Mesendoderm (in vitro differentiated cells): ENCODE data around the gene IRF4.

Experiments used
- DNase-seq: peaks from one replicate; pipeline ENCODE4 v3.0.0; 2013
- H2AK5ac ChIP-seq: 2 replicates; pipeline ENCODE4 v1.6.1; 2013; ENCODE audit warnings: low read length, inconsistent platforms
- H2BK120ac ChIP-seq: 2 replicates; pipeline ENCODE4 v1.6.1; 2013; ENCODE audit warnings: low read depth, mild to moderate bottlenecking, low read length, moderate library complexity, mixed read lengths
- H2BK15ac ChIP-seq: replicated peaks from 2 replicates; pipeline ENCODE4 v1.6.1; 2013; ENCODE audit warnings: low read depth, mild to moderate bottlenecking, moderate library complexity
- H2BK5ac ChIP-seq: 2 replicates; pipeline ENCODE4 v1.6.1; 2013; ENCODE audit warnings: low read length, inconsistent platforms
- H3K18ac ChIP-seq: 2 replicates; pipeline ENCODE4 v1.6.1; 2013; ENCODE audit warnings: mild to moderate bottlenecking, low read length, mixed read lengths
- H3K23ac ChIP-seq: one replicate; pipeline ENCODE4 v1.6.1; 2013; ENCODE audit warnings: low read length
- H3K27ac ChIP-seq: 2 replicates; pipeline ENCODE4 v1.5.1; 2013; ENCODE audit warnings: low read depth, mild to moderate bottlenecking, inconsistent platforms, low read length, moderate library complexity
- H3K27me3 ChIP-seq: 2 replicates; pipeline ENCODE4 v1.6.1; 2013; ENCODE audit warnings: low read length, control low read depth, mild to moderate bottlenecking, inconsistent platforms; ENCODE audit not compliant: insufficient read depth, poor library complexity
- H3K36me3 ChIP-seq: 2 replicates; pipeline ENCODE4 v1.6.1; 2013; ENCODE audit warnings: low read length, inconsistent platforms; ENCODE audit not compliant: control insufficient read depth, insufficient read depth
- H3K4ac ChIP-seq: one replicate; pipeline ENCODE4 v1.6.1; 2013; ENCODE audit warnings: low read depth, mild to moderate bottlenecking, low read length, moderate library complexity
- H3K4me1 ChIP-seq: 2 replicates; pipeline ENCODE4 v1.6.1; 2013; ENCODE audit warnings: low read depth, low read length, inconsistent platforms; ENCODE audit not compliant: control insufficient read depth
- H3K4me2 ChIP-seq: 2 replicates; pipeline ENCODE4 v1.6.1; 2013; ENCODE audit warnings: low read length
- H3K4me3 ChIP-seq: 2 replicates; pipeline ENCODE4 v1.5.1; 2013; ENCODE audit warnings: mild to moderate bottlenecking, low read length
- H3K56ac ChIP-seq: one replicate; pipeline ENCODE4 v1.6.1; 2013; ENCODE audit warnings: low read length
- H3K79me1 ChIP-seq: 2 replicates; pipeline ENCODE4 v1.6.1; 2013; ENCODE audit warnings: low read length, inconsistent platforms
- H3K79me2 ChIP-seq: 2 replicates; pipeline ENCODE4 v1.6.1; 2013; ENCODE audit warnings: mild to moderate bottlenecking, low read length; ENCODE audit not compliant: control insufficient read depth, insufficient read depth
- H3K9ac ChIP-seq: 2 replicates; pipeline ENCODE4 v1.6.1; 2013; ENCODE audit warnings: low read length, inconsistent platforms
- H4K5ac ChIP-seq: one replicate; pipeline ENCODE4 v1.6.1; 2013; ENCODE audit warnings: low read length
- H4K8ac ChIP-seq: one replicate; pipeline ENCODE4 v1.6.1; 2013; ENCODE audit warnings: low read depth, mild to moderate bottlenecking, control low read depth, low read length, moderate library complexity
- WGBS: extraction: QIAGEN DNeasy Blood & Tissue Kit; methylation state at CpG from one replicate; pipeline ENCODE4 v1.1.7; 2013; ENCODE audit warnings: low lambda C conversion rate, missing lambda C conversion rate; ENCODE audit not compliant: insufficient coverage; ENCODE audit errors: extremely low coverage; 5-methylcytosine and 5-hydroxymethylcytosine counted together

The IRF4 gene

GRCh38 chr6:421211-421610, 29.7 kb downstream of the IRF4 start:
- Histone ChIP-seq H3K79me1 (no peaks in the 10 kb centered on the region), H3K18ac (no peak overlapping the region), H2AK5ac (no peak overlapping the region), H2BK120ac (no peak overlapping the region), H3K4me3 (no peak overlapping the region), H3K23ac (no peak overlapping the region), H2BK15ac (no peak overlapping the region), H3K56ac (no peak overlapping the region), H2BK5ac (no peak overlapping the region), H3K27me3 (no peaks in the 10 kb centered on the region), H4K5ac (no peak overlapping the region), H3K9ac (no peak overlapping the region), H3K27ac (no peak overlapping the region), H3K4me2 (no peak overlapping the region), H3K4ac (no peak overlapping the region), H3K4me1 (no peaks in the 10 kb centered on the region), H4K8ac (no peak overlapping the region), H3K79me2 (no peaks in the 10 kb centered on the region), H3K36me3 (no peaks in the 10 kb centered on the region)
- no CpG with 5 or more reads among the region's 7 CpGs for WGBS
- DNase-seq: no peak

DNA sequence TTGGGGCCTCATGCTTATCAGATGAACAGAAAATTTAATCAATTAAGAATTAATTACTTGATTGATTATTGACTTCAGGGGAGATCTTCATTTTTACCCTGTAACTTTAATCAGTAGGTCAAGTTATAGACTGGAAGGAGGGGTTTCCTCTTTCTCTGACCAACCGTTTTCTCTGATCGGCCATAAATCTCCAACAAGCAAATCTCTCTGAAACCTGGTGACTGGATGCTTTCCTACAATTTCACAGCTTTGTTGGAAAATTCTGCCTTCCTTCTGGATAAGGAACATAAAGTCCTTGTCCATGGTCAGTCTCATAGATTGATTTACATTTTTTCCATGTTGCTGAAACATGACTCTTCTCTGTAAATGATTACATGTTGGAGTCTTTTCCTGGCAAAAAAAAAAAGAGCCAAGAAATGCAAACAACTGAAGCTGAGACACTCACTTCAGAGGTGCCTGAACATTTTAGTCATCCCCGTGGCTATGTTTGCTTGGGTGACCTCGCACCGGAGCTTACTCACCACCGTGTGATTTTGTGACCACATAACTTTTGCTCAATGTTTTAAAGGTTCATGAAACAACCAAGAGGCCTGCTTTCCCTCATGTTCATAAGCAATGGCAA, 31.0 kb downstream of the IRF4 start:
- no peak overlapping the region for H2BK5ac ChIP-seq
- no peak overlapping the region for H2AK5ac ChIP-seq
- no CpG with 5 or more reads among the region's 6 CpGs for WGBS
- peak; percentile 23 for DNase-seq
- H3K23ac ChIP-seq: no peak overlapping the region
- H3K9ac ChIP-seq: no peak overlapping the region
- no peak overlapping the region for H3K4me2 ChIP-seq
- no peak overlapping the region for H3K4me3 ChIP-seq
- H2BK120ac ChIP-seq: no peak overlapping the region
- H4K8ac ChIP-seq: no peak overlapping the region
- no peaks in the 10 kb centered on the region for H3K79me2 ChIP-seq
- no peaks in the 10 kb centered on the region for H3K79me1 ChIP-seq
- no peak overlapping the region for H3K56ac ChIP-seq
- no peak overlapping the region for H3K18ac ChIP-seq
- H2BK15ac ChIP-seq: no peak overlapping the region
- H3K27ac ChIP-seq: no peak overlapping the region
- H4K5ac ChIP-seq: no peak overlapping the region
- no peaks in the 10 kb centered on the region for H3K27me3 ChIP-seq
- H3K4me1 ChIP-seq: no peaks in the 10 kb centered on the region
- H3K36me3 ChIP-seq: no peaks in the 10 kb centered on the region
- H3K4ac ChIP-seq: no peak overlapping the region

GRCh38 chr6:423055-423798, 31.7 kb downstream of the IRF4 start:
- Histone ChIP-seq H2AK5ac (no peak overlapping the region), H2BK5ac (no peak overlapping the region), H3K4ac (no peak overlapping the region), H3K27me3 (no peaks in the 10 kb centered on the region), H3K79me1 (no peaks in the 10 kb centered on the region), H3K27ac (no peak overlapping the region), H3K9ac (no peak overlapping the region), H3K4me1 (no peaks in the 10 kb centered on the region), H3K18ac (no peak overlapping the region), H2BK120ac (no peak overlapping the region), H3K4me2 (no peak overlapping the region), H4K8ac (no peak overlapping the region), H3K79me2 (no peaks in the 10 kb centered on the region), H4K5ac (no peak overlapping the region), H2BK15ac (no peak overlapping the region), H3K56ac (no peak overlapping the region), H3K4me3 (no peak overlapping the region), H3K23ac (no peak overlapping the region), H3K36me3 (no peaks in the 10 kb centered on the region)
- whole genome bisulfite sequencing: no CpG with 5 or more reads among the region's 11 CpGs
- no peak for DNase-seq

DNA sequence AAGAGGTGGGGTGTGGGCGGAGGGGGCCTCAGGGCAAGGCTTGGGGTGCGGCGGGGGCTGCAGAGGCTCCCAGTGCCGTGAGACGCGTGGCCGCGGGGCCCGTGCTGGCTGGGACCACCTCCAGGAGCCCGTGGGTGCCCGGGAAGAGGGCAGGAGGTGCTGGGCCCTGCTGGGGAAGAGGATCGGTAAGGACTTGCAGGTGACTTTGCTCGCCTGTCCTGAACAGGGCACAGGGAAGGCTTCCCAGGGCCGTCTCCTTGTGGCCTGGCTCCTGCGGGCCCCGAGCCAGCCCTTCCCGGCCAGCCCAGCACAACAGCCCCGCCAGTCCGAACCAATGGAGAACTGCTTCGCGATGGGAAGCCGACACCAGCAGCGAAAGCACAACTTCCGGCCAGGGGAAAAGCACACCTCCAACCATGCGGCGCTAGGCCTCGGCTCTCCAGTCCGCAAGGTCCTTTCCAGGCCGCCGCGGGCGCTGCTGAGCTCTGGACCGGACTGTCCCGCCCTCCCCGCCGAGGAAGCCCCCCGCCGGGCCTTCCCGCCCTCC, 32.3 kb downstream of the IRF4 start:
- Histone ChIP-seq H3K4me2 (no peak overlapping the region), H4K5ac (no peak overlapping the region), H3K4ac (no peak overlapping the region), H3K56ac (no peak overlapping the region), H3K9ac (no peak overlapping the region), H3K4me3 (no peak overlapping the region), H3K79me2 (no peaks in the 10 kb centered on the region), H2AK5ac (no peak overlapping the region), H3K27ac (no peak overlapping the region), H3K27me3 (no peaks in the 10 kb centered on the region), H3K4me1 (no peaks in the 10 kb centered on the region), H2BK5ac (no peak overlapping the region), H4K8ac (no peak overlapping the region), H3K23ac (no peak overlapping the region), H3K18ac (no peak overlapping the region), H3K79me1 (no peaks in the 10 kb centered on the region), H2BK120ac (no peak overlapping the region), H2BK15ac (no peak overlapping the region), H3K36me3 (no peaks in the 10 kb centered on the region)
- DNase-seq: no peak
- no CpG with 5 or more reads among the region's 39 CpGs for WGBS

DNA sequence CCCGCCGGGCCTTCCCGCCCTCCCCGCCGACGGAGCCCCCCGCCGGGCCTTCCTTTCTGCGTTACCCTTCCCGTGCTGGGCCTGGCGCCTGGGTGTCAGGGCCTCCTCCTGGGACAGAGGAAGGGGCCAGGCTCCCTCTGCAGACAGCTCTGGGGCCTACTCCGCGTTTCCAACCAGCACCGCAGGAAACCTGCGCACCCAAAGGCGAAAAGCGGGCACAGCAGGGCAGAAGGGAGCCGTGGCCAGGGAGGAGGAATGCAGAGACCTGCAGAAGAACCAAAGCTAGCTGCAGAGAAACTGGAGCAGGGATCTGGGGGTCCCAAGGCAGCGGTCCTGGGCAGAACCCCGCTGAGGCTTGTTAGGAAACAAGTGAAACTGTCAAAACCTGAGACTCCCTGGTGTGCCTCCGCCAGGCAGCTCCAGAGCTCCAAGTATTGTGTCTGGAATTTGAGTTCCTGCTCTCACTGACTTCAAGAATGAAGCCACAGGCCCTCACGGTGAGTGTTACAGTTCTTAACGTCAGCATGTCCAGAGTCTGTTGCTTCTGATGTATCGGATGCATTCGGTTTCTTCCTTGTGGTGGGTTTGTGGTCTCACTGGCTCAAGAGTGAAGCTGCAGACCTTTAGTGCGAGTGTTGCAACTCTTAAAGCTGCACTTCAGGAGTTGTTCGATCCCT, 33.3 kb downstream of the IRF4 start:
- no peak overlapping the region for H2BK120ac ChIP-seq
- no peak for DNase-seq
- H4K5ac ChIP-seq: no peak overlapping the region
- H3K27ac ChIP-seq: no peak overlapping the region
- H3K56ac ChIP-seq: no peak overlapping the region
- no peak overlapping the region for H3K23ac ChIP-seq
- no peak overlapping the region for H3K4me2 ChIP-seq
- WGBS: no CpG with 5 or more reads among the region's 27 CpGs
- no peak overlapping the region for H3K9ac ChIP-seq
- no peak overlapping the region for H2BK5ac ChIP-seq
- no peak overlapping the region for H3K4me3 ChIP-seq
- H4K8ac ChIP-seq: no peak overlapping the region
- no peaks in the 10 kb centered on the region for H3K36me3 ChIP-seq
- H3K79me1 ChIP-seq: no peaks in the 10 kb centered on the region
- H3K79me2 ChIP-seq: no peaks in the 10 kb centered on the region
- no peak overlapping the region for H3K4ac ChIP-seq
- no peak overlapping the region for H2BK15ac ChIP-seq
- no peaks in the 10 kb centered on the region for H3K27me3 ChIP-seq
- no peak overlapping the region for H3K18ac ChIP-seq
- H2AK5ac ChIP-seq: no peak overlapping the region
- H3K4me1 ChIP-seq: no peaks in the 10 kb centered on the region
